GM19043 (cell line): ENCODE results near the gene CMPK2.

Source experiments
- ATAC-seq: cut with Tn5 transposase; IDR thresholded peaks from one replicate; pipeline ENCODE4 v1.9.1; 2021; ENCODE audit warnings: low read depth; ENCODE audit not compliant: unreplicated experiment

CMPK2 gene

GRCh38 chr2:6814869-6815268, 50.8 kb downstream of the CMPK2 start:
- no peak for ATAC-seq

DNA sequence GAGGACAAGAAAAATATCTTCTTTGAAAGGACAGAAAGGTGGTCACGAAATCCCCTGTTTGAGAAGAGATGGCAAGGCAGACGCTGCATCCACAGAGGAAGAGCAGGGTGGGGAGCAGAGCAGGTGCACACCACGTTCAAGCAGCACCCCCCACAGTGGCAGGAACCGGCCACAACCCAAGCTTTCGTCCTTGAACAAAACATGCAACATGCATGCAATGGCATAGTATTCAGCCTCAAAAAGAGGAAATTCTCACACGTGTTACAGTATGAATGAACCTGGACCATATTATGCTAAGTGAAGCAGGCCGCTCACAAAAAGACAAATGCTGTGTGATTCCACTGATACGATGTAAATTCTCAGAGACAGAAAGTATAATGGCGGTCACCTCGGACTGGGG, 51.4 kb downstream of the CMPK2 start:
- no peak for ATAC-seq

- ATAC-seq = no peak
Observed at GRCh38 chr2:6813573-6813972, 52.1 kb downstream of the CMPK2 start.

DNA sequence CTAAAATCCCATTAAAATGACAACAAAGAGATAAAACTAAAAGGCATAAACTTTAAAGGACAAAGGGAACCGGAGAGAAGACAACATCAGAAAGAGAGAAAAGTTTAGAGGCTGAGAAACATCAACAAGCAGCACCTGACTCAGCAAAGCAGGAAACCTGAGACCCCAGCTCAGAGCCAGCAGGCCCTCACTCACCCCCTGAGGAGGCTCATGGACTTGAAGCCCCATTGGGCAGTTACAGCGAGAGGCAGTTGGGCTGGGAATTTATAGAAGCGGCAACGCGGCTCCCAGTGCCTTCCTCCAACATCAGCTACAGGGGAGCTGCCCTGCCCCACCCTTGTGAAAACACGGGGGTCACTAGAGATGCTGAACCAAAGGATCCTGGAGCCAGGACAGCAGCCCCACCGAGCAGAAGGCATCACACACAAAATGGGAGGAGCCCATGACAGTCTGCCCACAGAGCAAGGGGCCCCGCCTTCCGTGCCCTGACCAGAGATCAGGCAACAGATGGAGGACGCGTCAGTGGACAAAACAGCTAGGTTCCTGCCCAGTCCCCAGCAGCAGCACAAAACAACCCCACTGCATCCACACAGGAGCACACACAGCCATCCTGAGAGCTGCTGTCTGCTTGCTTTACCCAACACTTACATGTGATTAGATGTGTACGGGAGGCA, 52.7 kb downstream of the CMPK2 start:
- no peak for ATAC-seq

DNA sequence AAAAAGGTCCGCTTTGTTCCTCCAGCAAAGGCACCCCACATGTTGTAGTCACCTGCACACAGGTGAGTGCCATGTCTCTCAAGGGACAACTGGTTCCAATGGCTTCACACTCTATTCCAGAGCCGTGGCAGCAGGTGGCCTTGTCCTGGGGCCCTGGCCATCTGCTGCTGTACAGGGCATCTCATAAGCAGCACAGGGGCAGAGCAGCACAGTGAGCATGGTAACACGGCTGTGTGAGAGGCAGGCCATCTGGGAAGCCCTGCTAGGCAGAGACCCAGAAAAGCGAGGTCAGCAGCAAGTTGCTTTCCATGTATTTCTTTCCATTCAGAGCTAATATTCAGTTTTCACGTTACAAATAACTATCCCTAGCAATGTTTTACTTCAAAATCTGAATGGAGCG, 54.7 kb downstream of the CMPK2 start:
- ATAC-seq = no peak

DNA sequence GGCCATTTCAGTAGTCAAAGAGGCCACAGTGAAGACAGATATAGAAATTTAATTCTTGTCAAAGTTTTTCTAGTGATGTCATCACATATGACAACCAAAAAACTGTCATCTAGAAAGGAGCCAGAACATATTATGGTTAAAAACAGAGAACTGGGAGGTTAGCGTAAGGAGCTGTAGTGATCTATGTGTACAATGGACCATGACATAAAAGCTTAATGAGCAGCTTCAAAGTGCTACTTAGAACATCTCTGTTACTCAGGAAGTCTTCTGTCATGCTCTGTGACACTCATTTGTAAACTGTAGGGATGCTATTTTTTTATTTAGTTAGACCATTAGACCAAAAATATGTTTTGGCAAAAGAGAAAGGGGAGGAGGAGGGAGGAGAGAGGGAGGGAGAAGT, 57.3 kb downstream of the CMPK2 start:
- no peak for ATAC-seq

DNA sequence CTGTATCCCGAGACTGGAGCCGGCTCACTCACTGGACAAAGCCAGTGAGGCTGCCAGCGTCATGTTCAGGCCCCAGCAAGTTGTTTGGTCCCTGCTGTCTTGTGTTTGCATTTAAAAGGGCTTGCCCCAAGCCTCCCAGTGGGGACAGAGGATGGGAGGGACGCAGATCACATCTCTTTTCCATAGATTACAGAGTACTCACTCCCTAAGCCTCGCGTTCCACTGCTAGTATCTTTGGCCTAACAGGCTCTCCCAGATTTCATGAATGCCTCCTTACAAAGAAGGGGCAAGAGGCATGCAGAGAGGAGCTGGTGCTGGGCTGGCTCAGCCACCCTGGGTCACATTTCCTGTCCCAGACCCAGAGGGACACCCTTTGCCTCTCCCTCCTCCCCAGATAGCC, 59.1 kb downstream of the CMPK2 start:
- no peak for ATAC-seq

GRCh38 chr2:6800553-6800952, 65.2 kb downstream of the CMPK2 start:
- no peak for ATAC-seq
